LNCAP (cell line): ENCODE measurements around the gene MAJIN.
A peak's percentile ranks its signal among the peaks of the same experiment; 100 is the strongest.

ENCODE experiments used
- CTCF ChIP-seq: fragments of 450-650 bp; IDR thresholded peaks from 2 replicates; pipeline ENCODE4 v1.5.1; 2017; ENCODE audit warnings: mild to moderate bottlenecking

MAJIN gene

GRCh38 chr11:65013888-65014725 lies 42.2 kb upstream of the MAJIN start, which contains the start of gene ARL2:
Gene ARL2, plus strand, starts transcription at chr11:65014160. Its CDS starts 48 bp downstream, at chr11:65014208.
- peak; percentile 88 for TF ChIP-seq CTCF

- peak; percentile 58 for TF ChIP-seq CTCF
These were observed 41.4 kb upstream of the MAJIN start for GRCh38 chr11:65013130-65013887.

GRCh38 chr11:65008873-65009272 lies 37.0 kb upstream of the MAJIN start:
- TF ChIP-seq CTCF: no peak

- no peak for TF ChIP-seq CTCF
These were observed 36.1 kb upstream of the MAJIN start for GRCh38 chr11:65008016-65008415.

- no peak for TF ChIP-seq CTCF
These were observed 31.4 kb upstream of the MAJIN start for GRCh38 chr11:65003282-65003681.

- TF ChIP-seq CTCF: no peak
These were observed 30.8 kb upstream of the MAJIN start for GRCh38 chr11:65002706-65003105.

- TF ChIP-seq CTCF: no peak
These were observed 27.6 kb upstream of the MAJIN start for GRCh38 chr11:64999478-64999877.
